Measurements from ENCODE around the gene ELMO1. TPM values are rescaled to one million over a fixed set of nuclear protein-coding genes. Genes with fewer than 3 reads are reported as not detected.

ELMO1 gene
- total RNA-seq, 2 donors from 2014 or later = 66.0 to 72.2 TPM

DNA sequence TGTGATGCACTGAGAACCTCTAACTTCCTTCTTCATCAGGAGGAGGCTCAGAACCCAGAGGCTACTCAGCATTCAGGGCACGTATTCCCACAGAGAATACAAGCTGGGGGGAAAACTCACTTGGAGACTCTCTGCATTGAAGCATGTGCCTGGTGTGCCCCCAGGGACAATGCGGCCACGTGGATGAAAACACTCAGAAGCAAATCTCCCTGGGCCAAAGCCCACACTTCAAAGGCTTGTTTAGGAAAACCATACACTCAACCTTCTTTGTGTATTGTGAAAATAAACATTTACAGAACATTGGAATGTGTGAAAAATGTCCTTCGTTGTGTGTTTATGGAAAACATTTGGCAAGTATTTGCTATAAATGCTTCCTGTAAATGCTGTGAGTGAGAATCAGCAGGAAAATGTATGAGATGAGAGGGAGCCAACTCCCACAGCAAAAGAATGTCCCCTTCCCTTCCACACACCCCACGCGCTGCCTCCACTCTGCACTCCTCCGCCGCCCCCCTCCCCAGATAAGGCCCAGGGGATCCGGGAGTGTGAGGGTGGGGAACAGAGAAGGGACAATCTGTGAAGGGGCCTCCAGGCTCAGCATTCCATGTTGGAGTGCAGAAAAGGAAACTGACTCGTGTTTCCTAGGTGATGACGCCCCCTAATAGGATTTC lies 339.5 kb downstream of the ELMO1 start:
- no peak overlapping the region for H3K27ac ChIP-seq
- H3K4me1 ChIP-seq (ENCODE audit: control insufficient read depth in 1 of 2, low read depth in 2 of 2) = peaks cover 0 to 11% of the 10 kb centered on the region in 2 donors
- TF ChIP-seq, protein P1, sequence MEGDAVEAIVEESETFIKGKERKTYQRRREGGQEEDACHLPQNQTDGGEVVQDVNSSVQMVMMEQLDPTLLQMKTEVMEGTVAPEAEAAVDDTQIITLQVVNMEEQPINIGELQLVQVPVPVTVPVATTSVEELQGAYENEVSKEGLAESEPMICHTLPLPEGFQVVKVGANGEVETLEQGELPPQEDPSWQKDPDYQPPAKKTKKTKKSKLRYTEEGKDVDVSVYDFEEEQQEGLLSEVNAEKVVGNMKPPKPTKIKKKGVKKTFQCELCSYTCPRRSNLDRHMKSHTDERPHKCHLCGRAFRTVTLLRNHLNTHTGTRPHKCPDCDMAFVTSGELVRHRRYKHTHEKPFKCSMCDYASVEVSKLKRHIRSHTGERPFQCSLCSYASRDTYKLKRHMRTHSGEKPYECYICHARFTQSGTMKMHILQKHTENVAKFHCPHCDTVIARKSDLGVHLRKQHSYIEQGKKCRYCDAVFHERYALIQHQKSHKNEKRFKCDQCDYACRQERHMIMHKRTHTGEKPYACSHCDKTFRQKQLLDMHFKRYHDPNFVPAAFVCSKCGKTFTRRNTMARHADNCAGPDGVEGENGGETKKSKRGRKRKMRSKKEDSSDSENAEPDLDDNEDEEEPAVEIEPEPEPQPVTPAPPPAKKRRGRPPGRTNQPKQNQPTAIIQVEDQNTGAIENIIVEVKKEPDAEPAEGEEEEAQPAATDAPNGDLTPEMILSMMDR (IDR thresholded peaks at IDR 0.05) = no peak
- H3K4me3 ChIP-seq = no peak overlapping the region
- ATAC-seq (ENCODE audit: insufficient number of reproducible peaks, low FRiP score, low read depth) (no peak), DNase-seq (ENCODE audit: low spot score) (no peak)
- no peaks in the 10 kb centered on the region for H3K36me3 ChIP-seq
- no peaks in the 10 kb centered on the region for H3K9me3 ChIP-seq
- no peaks in the 10 kb centered on the region for H3K27me3 ChIP-seq (replicated peaks; ENCODE audit: insufficient read depth)

DNA sequence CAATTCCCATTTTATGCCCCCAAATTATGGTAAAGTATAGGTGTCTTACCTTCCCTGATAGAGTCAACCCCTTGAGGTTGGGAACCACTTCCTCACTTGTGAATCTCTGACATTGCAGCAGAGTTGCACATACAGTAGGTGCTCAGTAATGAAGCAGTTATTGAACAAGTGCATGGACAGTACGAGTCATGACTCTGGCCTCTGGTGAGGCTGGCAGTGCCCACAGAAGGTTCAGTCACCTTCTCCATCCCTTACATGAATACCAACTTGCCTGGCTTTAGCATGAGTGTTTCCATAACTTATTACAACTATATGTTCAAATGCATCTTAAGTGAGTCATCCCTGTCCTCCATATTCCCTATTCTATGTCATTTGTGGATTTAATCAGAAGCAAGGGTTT lies 340.0 kb downstream of the ELMO1 start:
- peaks cover 0 to 11% of the 10 kb centered on the region in 2 donors for H3K4me1 ChIP-seq (ENCODE audit: control insufficient read depth in 1 of 2, low read depth in 2 of 2)

DNA sequence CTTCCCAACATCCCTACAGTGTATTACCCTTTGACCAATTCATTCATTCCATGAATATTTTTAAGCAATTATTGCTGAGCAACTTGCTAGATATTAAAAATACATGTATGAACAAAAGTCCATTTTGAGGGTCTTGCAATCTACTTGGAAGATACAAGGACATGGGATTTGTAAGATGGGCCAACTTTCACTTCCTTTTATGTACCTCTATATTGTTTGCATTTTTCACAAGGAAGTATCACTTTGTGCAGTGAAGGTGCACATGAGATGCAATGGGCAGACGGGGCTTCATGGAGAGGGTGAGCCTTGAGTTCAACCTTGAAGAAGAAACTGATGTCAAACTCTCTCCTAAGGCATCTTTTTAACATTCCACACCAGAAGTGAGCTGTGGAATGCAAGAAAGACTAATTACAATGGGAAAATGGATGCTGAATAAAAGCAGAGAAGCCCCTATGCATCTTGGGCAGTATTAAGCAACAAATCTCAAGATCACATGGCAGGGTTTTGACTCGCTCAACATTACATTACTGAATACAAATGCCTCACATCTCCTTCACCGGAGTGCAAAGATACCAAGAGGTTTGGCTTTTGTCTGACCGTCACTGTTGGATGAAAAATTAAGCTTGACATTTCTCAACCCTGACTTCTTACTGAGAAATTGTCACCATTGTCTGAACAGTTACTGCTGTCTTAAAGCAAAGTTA lies 341.5 kb downstream of the ELMO1 start:
- no peak overlapping the region for H3K4me3 ChIP-seq
- TF ChIP-seq, protein P1 (IDR thresholded peaks at IDR 0.05) = no peak
- H3K36me3 ChIP-seq = no peaks in the 10 kb centered on the region
- H3K9me3 ChIP-seq = no peaks in the 10 kb centered on the region
- H3K27ac ChIP-seq = no peak overlapping the region
- ATAC-seq (ENCODE audit: insufficient number of reproducible peaks, low FRiP score, low read depth) (no peak), DNase-seq (ENCODE audit: low spot score) (no peak)
- peaks cover 0 to 11% of the 10 kb centered on the region in 2 donors for H3K4me1 ChIP-seq (ENCODE audit: control insufficient read depth in 1 of 2, low read depth in 2 of 2)
- no peaks in the 10 kb centered on the region for H3K27me3 ChIP-seq (replicated peaks; ENCODE audit: insufficient read depth)

More for the DNA sequence above, 340.0 kb downstream of the ELMO1 start:
- no peak overlapping the region for H3K27ac ChIP-seq
- TF ChIP-seq, protein P1 (IDR thresholded peaks at IDR 0.05) = no peak
- H3K4me3 ChIP-seq = no peak overlapping the region
- H3K9me3 ChIP-seq = no peaks in the 10 kb centered on the region
- no peaks in the 10 kb centered on the region for H3K27me3 ChIP-seq (replicated peaks; ENCODE audit: insufficient read depth)
- ATAC-seq (ENCODE audit: insufficient number of reproducible peaks, low FRiP score, low read depth) (no peak), DNase-seq (ENCODE audit: low spot score) (no peak)
- no peaks in the 10 kb centered on the region for H3K36me3 ChIP-seq

DNA sequence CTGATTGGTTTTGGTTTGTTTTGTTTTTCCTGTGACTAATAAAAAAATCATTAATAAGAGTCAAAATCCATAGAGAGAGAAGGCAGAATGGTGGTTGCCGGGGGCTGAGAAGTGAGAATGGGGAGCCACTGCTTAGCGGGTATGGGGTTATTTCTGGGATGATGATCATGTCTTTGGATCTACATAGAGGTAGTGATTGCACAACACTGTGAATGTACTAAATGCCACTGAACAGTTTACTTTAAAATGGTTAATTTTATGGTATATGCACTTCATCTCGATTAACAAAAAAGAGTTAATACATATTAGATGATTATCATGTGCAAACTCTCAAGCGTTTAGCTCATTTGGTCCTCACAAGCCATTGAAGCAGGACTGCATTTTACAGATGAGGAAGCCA lies 342.9 kb downstream of the ELMO1 start:
- no peak overlapping the region for H3K27ac ChIP-seq
- no peak overlapping the region for H3K4me3 ChIP-seq
- TF ChIP-seq, protein P1 (IDR thresholded peaks at IDR 0.05) = no peak
- H3K36me3 ChIP-seq = no peaks in the 10 kb centered on the region
- H3K9me3 ChIP-seq = no peaks in the 10 kb centered on the region
- H3K4me1 ChIP-seq (ENCODE audit: control insufficient read depth in 1 of 2, low read depth in 2 of 2) = peaks cover 0 to 11% of the 10 kb centered on the region in 2 donors
- ATAC-seq (ENCODE audit: insufficient number of reproducible peaks, low FRiP score, low read depth) (no peak), DNase-seq (ENCODE audit: low spot score) (no peak)
- H3K27me3 ChIP-seq (replicated peaks; ENCODE audit: insufficient read depth) = no peaks in the 10 kb centered on the region

DNA sequence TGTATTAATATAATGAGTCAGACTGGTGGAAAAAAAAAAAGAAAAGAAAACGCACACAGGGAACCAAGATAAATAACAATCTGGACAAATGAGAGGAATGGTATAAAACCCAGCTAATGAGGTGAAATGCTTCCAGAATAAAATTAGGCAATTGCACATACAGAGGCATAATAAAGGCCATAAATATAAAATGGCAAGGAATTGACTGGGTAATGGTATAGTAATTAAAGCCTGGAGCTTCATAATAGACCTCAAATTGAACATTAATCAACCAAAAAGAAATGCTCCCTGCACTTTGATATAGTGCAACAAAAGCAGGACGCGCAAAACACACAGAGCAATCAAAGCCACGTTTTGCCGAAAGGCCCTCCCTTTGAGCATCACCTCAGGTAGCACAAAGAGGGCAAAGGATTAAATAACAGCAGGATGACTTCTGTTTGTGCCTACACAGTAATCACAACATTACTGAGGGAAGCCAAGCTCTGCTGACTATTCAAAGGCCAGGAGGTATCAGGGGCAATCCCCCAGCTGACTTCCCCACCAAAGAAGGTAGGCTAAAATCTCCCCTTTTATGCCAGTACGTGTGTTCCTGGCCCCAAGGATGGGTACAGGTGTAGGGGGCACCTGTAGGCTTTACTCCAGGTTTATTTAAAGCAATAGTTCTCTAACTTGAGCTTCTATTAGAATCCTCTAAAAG lies 343.7 kb downstream of the ELMO1 start:
- TF ChIP-seq, protein P1 (IDR thresholded peaks at IDR 0.05) = no peak
- H3K4me1 ChIP-seq (ENCODE audit: control insufficient read depth in 1 of 2, low read depth in 2 of 2) = peaks cover 0 to 11% of the 10 kb centered on the region in 2 donors
- H3K9me3 ChIP-seq = no peaks in the 10 kb centered on the region
- H3K27me3 ChIP-seq (replicated peaks; ENCODE audit: insufficient read depth) = no peaks in the 10 kb centered on the region
- ATAC-seq (ENCODE audit: insufficient number of reproducible peaks, low FRiP score, low read depth) (no peak), DNase-seq (ENCODE audit: low spot score) (no peak)
- no peaks in the 10 kb centered on the region for H3K36me3 ChIP-seq
- no peak overlapping the region for H3K27ac ChIP-seq
- no peak overlapping the region for H3K4me3 ChIP-seq

Data from thoracic aorta (tissue), 2 donors.